HepG2 (cell line): ENCODE results near the gene PLK5. TPM values are rescaled to one million over a fixed set of nuclear protein-coding genes. Genes with fewer than 3 reads are reported as not detected.

ENCODE experiments used
- ATAC-seq: fragments of 200-7000 bp; cut with Tn5 transposase; 3 replicates; pipeline ENCODE4 v1.9.1; 2020; ENCODE audit warnings: mild to moderate bottlenecking, moderate library complexity
- BruUV-seq: library from RNA; stranded (reverse); fragments of 400-500 nt; replicated peaks from 2 replicates; lab custom pipeline; 2021; lab: Mats Ljungman, UMichigan
- CTCF ChIA-PET: fragments of 300-600 bp; formaldehyde crosslinking; extraction: SDS; loops from one replicate; lab custom pipeline; 2021; ENCODE audit warnings: low total read pairs, inconsistent platforms, low intra/inter-chr PET ratio; lab: Yijun Ruan, JAX
- POLR2A ChIA-PET: fragments of 350-600 bp; sonication (Branson Sonifier 250); formaldehyde crosslinking; loops from one replicate; lab custom pipeline; 2020; ENCODE audit warnings: antibody characterized with exemption, inconsistent platforms; lab: Yijun Ruan, JAX
- DNase-seq: peaks from one replicate; pipeline ENCODE4 v3.0.0-alpha.2; 2015; ENCODE audit warnings: low spot score
- FAIRE-seq: peaks from 3 replicates; lab custom pipeline; 2011; peaks lifted over from hg19 to GRCh38; lab: Jason Lieb, UNC
- H2AFZ ChIP-seq: one replicate; pipeline ENCODE4 v1.6.1; 2011; ENCODE audit warnings: low read length, inconsistent platforms
- H3K27ac ChIP-seq: fragments of 300-600 bp; 3 replicates; pipeline ENCODE4 v1.8.0; 2011; ENCODE audit warnings: mixed run types, mild to moderate bottlenecking, mixed read lengths, low read length, inconsistent platforms; ENCODE audit not compliant: insufficient read depth; ENCODE audit errors: extremely low read length
- H3K27me3 ChIP-seq, 2 experiments: fragments of 200-600 bp in 1 of 2; 2 replicates in 1 of 2; 3 replicates in 1 of 2; pipeline versions ENCODE4 v1.6.0 to v1.8.0; 2011; ENCODE audit warnings: low read length in 2 of 2, mild to moderate bottlenecking in 2 of 2, moderate library complexity in 2 of 2, inconsistent platforms in 1 of 2; ENCODE audit not compliant: insufficient read depth in 2 of 2, control insufficient read depth in 1 of 2
- H3K36me3 ChIP-seq, 2 experiments: fragments of 200-600 bp in 1 of 2; replicated peaks in 1 of 2; 2 replicates in 1 of 2; 3 replicates in 1 of 2; pipeline versions ENCODE4 v1.5.1 to v1.8.0; 2011; ENCODE audit warnings: low read length in 2 of 2, inconsistent platforms in 1 of 2; ENCODE audit not compliant: insufficient read depth in 2 of 2, control insufficient read depth in 1 of 2
- H3K4me1 ChIP-seq: 2 replicates; pipeline ENCODE4 v1.5.1; 2012; ENCODE audit warnings: low read length, inconsistent platforms; ENCODE audit not compliant: insufficient read depth
- H3K4me2 ChIP-seq: 2 replicates; pipeline ENCODE4 v1.6.0; 2011; ENCODE audit warnings: low read depth, low read length, inconsistent platforms
- H3K4me3 ChIP-seq, 3 experiments: fragments of 200-600 bp in 1 of 3; sonication (generic), shearing (Covaris generic) in 1 of 3; replicated peaks in 1 of 3; 2 replicates each; pipeline ENCODE4 v1.5.1; 2011 to 2016; ENCODE audit warnings: low read length in 3 of 3, inconsistent platforms in 2 of 3, low read depth in 2 of 3, mild to moderate bottlenecking in 2 of 3, control low read depth in 1 of 3, mixed read lengths in 1 of 3; ENCODE audit not compliant: insufficient read depth in 1 of 3
- H3K79me2 ChIP-seq: one replicate; pipeline ENCODE4 v1.6.1; 2011; ENCODE audit warnings: low read length, inconsistent platforms; ENCODE audit not compliant: insufficient read depth
- H3K9ac ChIP-seq: 2 replicates; pipeline ENCODE4 v1.6.0; 2011; ENCODE audit warnings: mild to moderate bottlenecking, low read depth, low read length, inconsistent platforms; ENCODE audit not compliant: insufficient read depth
- H3K9me3 ChIP-seq: 2 replicates; pipeline ENCODE4 v1.5.1; 2012; ENCODE audit warnings: mild to moderate bottlenecking, low read length
- H4K20me1 ChIP-seq: 2 replicates; pipeline ENCODE4 v1.6.0; 2011; ENCODE audit warnings: inconsistent platforms, mild to moderate bottlenecking, low read length, moderate library complexity; ENCODE audit not compliant: insufficient read depth
- AKAP8 ChIP-seq: sonication (generic); formaldehyde crosslinking; IDR thresholded peaks from 2 replicates; pipeline ENCODE4 v1.5.1; 2020; ENCODE audit warnings: mild to moderate bottlenecking, missing genetic modification reagents
- ETV5 ChIP-seq: IDR thresholded peaks from 2 replicates; pipeline ENCODE4 v1.6.1; 2018; ENCODE audit warnings: missing biosample characterization, missing genetic modification reagents, inconsistent platforms, borderline replicate concordance
- KDM2A ChIP-seq: sonication (generic); formaldehyde crosslinking; IDR thresholded peaks from 2 replicates; pipeline ENCODE4 v1.4.0; 2020; ENCODE audit warnings: low read depth, missing genetic modification reagents, borderline replicate concordance
- POLR2A ChIP-seq, 2 experiments: IDR thresholded peaks; 2 replicates each; pipeline ENCODE4 v1.6.1; 2011; ENCODE audit warnings: low read depth in 2 of 2, low read length in 2 of 2, mild to moderate bottlenecking in 1 of 2, moderate library complexity in 1 of 2; ENCODE audit not compliant: insufficient read depth in 1 of 2
- TIGD3 ChIP-seq: sonication (generic); formaldehyde crosslinking; IDR thresholded peaks from 2 replicates; pipeline ENCODE4 v1.5.1; 2020; ENCODE audit warnings: mild to moderate bottlenecking, missing genetic modification reagents, borderline replicate concordance
- ZNF503 ChIP-seq: sonication (generic); formaldehyde crosslinking; IDR thresholded peaks from 2 replicates; pipeline ENCODE4 v1.4.0; 2020; ENCODE audit warnings: missing genetic modification reagents
- ZNF646 ChIP-seq: sonication (generic); formaldehyde crosslinking; IDR thresholded peaks from 2 replicates; pipeline ENCODE4 v1.9.0; 2021; ENCODE audit warnings: mild to moderate bottlenecking, missing genetic modification reagents
- WGBS: methylation state at CpG from one replicate; pipeline ENCODE4 v1.1.6; 2017; ENCODE audit warnings: low lambda C conversion rate; 5-methylcytosine and 5-hydroxymethylcytosine counted together
- in situ Hi-C: cut with HindIII; loops from 2 replicates; pipeline ENCODE4 v1.10.0; 2017; ENCODE audit warnings: low pct_unique_long_range_greater_than_20kb; ENCODE audit not compliant: extremely low pct_ligation_motif_present
- intact Hi-C: fragments of 100-400 bp; cut with micrococcal nuclease; formaldehyde crosslinking; loops from one replicate; pipeline ENCODE4 v1.10.0; 2022; ENCODE audit not compliant: unreplicated experiment
- polyA plus RNA-seq, 8 experiments: library from polyadenylated mRNA; depleted of rRNA in 3 of 8; stranded (reverse) in 7 of 8; unstranded in 1 of 8; fragments of >200 nt; fragmentation: Illumina TruSeq in 4 of 8; extraction: Trizol in 4 of 8; gene quantifications; 2 replicates each; pipeline versions ENCODE4 v1.2.1 to v1.2.3, GENCODE V29; 2011 to 2016; ENCODE audit warnings: low read depth in 4 of 8, missing spikeins in 1 of 8, mixed read lengths in 1 of 8; ENCODE audit not compliant: insufficient read depth in 1 of 8
- total RNA-seq, 5 experiments: library from RNA; depleted of rRNA; stranded (reverse); fragments of >200 nt; fragmentation: Illumina TruSeq; extraction: Trizol; gene quantifications; 2 replicates each; pipeline ENCODE4 v1.2.3, GENCODE V29; 2016; ENCODE audit warnings: low read depth in 1 of 5

PLK5 gene
- total and polyA plus RNA-seq, 2 of the 13 experiments (the other 11 are each of a cell fraction or from before 2014, with no cell fraction given) = not detected

GRCh38 chr19:1524972-1525325 is 1.1 kb downstream of the PLK5 start:
- in situ Hi-C loops = no loop called here
- Histone ChIP-seq H4K20me1 (no peaks in the 10 kb centered on the region), H3K27ac (no peak overlapping the region), H3K4me1 (peaks cover 19% of the 10 kb centered on the region), H3K9ac (no peak overlapping the region), H3K36me3 (no peaks in the 10 kb centered on the region), H3K9me3 (no peaks in the 10 kb centered on the region), H3K27me3 (peaks cover 30 to 63% of the 10 kb centered on the region in 2 experiments), H2AFZ (no peak overlapping the region), H3K4me2 (no peak overlapping the region), H3K4me3 (no peak overlapping the region), H3K79me2 (no peaks in the 10 kb centered on the region)
- intact Hi-C loops = no loop called here
- FAIRE-seq (no peak), ATAC-seq (no peak; the same call in 2 of the 3 replicates), DNase-seq (no peak)
- WGBS = 30% methylated on average over 7 of the region's 17 CpGs
- ChIA-PET CTCF (no interaction called here), POLR2A (no interaction called here)
- no TSS peak for BruUV-seq
- no peak for TF ChIP-seq ETV5 (CRISPR knock-in tag)
- TF ChIP-seq POLR2A (IDR thresholded peaks at IDR 0.05; ENCODE audit: insufficient read depth in 1 of 2, low read depth in 2 of 2, low read length in 2 of 2) = peak in 1 of 2 experiments; percentile 7; a peak in 1 of 4 replicates
- no peak for TF ChIP-seq ZNF503
- TF ChIP-seq AKAP8 = 0 out of 2 replicates have a peak, but pooled peaks have one; percentile 10
- peak; percentile 13; the same call in 1 of the 2 replicates for TF ChIP-seq KDM2A (CRISPR knock-in tag)
- TF ChIP-seq TIGD3 (CRISPR knock-in tag) = no peak
- TF ChIP-seq ZNF646 (CRISPR knock-in tag) = peak; percentile 83
